GM06990 (cell line): ENCODE results near the gene ATP13A5.

ENCODE experiments used
- DNase-seq: peaks from one replicate; pipeline ENCODE4 v3.0.0-alpha.2; 2011; ENCODE audit not compliant: insufficient read length; ENCODE audit errors: extremely low read depth
- H3K27me3 ChIP-seq: replicated peaks from 2 replicates; pipeline ENCODE4 v1.6.0; 2011; ENCODE audit warnings: low read length; ENCODE audit not compliant: control insufficient read depth, insufficient read depth
- H3K36me3 ChIP-seq: 2 replicates; pipeline ENCODE4 v1.5.1; 2011; ENCODE audit warnings: low read length; ENCODE audit not compliant: control insufficient read depth, insufficient read depth
- H3K4me3 ChIP-seq: replicated peaks from 2 replicates; pipeline ENCODE4 v1.5.1; 2011; ENCODE audit warnings: low read depth, mild to moderate bottlenecking, control low read depth, low read length
- TF ChIP-seq, protein P1 (sequence below): IDR thresholded peaks from 2 replicates; pipeline ENCODE4 v1.5.1; 2011; ENCODE audit warnings: low read length, control low read depth, mild to moderate bottlenecking, inconsistent platforms; ENCODE audit not compliant: insufficient read depth, poor library complexity, severe bottlenecking

ATP13A5 gene

DNA sequence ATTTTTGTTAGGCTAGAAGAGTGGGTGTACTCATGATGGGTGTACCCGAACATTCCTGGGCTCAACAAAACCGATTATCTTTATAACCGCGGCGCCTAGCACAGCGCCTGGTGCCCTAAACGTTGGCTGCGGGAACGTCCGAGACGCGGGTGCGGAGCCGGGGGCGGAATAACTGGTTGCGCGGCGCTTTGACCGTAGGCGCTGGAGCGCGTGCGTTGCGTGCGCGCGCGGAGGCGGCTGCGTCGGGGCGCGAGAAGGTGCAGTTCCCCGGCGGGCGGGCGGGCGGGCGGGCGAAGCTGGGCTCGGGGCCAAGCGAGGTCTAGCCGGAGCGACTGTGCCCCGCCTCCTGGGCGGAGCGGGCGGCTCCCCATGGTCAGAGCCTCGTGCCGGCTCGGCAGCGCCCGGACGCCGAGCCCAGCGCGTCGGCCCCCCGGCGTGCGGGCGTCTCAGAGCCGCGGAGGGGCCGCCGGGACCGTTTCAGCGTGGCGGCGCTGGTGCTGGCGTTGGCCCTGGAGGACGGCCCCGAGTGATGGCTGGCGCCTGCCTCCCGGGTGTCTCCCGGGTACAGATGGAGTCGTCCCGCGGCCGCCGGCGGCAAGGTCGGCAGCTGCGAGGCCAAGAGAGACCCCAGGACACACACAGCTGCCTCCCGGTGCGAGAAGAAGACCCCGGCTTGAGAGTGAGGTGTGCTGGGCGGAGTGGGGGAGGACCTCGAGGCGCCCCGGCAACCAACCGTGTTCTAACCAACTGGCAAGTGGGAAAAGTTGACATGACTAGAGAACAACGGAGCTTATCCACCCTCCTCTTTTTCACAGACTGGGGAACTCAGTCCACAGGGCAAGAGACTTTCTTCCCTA, 137.5 kb downstream of the ATP13A5 start, which contains the start of gene PLAAT1:
PLAAT1 (plus strand) TSS at position 373 of the 857 bp plus-strand sequence. CDS start 14,429 bp downstream, outside the sequence.
- H3K36me3 ChIP-seq: no peaks in the 10 kb centered on the region

DNA sequence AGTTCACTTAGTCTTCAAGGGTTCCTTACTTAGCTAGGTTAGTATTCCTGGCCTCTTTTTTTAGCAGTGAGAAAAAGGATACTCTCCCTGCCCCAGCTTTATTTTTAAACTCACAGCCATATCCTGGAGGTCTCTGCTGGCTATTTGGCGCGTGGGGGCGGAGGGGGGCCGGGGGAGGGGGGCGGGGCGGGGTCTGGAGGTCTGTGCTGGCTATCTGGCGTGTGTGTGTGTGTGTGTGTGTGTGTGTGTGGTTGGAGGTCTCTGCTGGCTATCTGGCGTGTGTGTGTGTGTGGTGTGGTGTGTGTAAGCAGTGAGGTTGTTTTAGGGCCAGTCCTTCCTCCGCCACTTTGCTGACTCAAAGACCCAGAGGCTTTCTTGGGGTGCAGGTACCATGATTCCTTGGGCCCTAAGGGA, 138.1 kb downstream of the ATP13A5 start:
- Histone ChIP-seq H3K36me3 (no peaks in the 10 kb centered on the region), H3K4me3 (no peak overlapping the region), H3K27me3 (no peaks in the 10 kb centered on the region)
- TF ChIP-seq, protein P1, sequence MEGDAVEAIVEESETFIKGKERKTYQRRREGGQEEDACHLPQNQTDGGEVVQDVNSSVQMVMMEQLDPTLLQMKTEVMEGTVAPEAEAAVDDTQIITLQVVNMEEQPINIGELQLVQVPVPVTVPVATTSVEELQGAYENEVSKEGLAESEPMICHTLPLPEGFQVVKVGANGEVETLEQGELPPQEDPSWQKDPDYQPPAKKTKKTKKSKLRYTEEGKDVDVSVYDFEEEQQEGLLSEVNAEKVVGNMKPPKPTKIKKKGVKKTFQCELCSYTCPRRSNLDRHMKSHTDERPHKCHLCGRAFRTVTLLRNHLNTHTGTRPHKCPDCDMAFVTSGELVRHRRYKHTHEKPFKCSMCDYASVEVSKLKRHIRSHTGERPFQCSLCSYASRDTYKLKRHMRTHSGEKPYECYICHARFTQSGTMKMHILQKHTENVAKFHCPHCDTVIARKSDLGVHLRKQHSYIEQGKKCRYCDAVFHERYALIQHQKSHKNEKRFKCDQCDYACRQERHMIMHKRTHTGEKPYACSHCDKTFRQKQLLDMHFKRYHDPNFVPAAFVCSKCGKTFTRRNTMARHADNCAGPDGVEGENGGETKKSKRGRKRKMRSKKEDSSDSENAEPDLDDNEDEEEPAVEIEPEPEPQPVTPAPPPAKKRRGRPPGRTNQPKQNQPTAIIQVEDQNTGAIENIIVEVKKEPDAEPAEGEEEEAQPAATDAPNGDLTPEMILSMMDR: no peak
- no peak for DNase-seq

More for the DNA sequence above, 137.5 kb downstream of the ATP13A5 start, which contains the start of gene PLAAT1:
- peak; percentile 42 for DNase-seq
- TF ChIP-seq, protein P1: no peak
- Histone ChIP-seq H3K4me3 (no peak within 1 kb of the TSS), H3K27me3 (no peaks in the 10 kb centered on the region)

DNA sequence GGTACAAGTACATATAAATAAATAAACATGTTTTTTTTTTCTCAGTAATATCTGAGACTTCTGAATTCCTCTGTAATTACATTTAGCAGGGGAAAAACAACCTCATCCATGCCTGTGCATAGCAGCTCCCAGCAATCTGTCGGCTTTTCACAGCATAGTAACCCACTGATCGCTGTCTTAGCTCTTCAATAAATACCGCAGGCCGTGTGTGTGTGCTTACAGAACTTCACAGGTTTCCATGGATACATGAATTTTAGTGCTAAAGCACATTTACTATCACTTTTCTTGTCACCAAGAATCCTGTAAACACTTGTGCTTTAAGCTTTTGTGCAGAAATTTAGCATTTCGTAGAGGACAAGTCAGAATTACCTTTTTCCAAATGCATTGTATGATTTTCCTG, 141.5 kb downstream of the ATP13A5 start:
- Histone ChIP-seq H3K4me3 (no peak overlapping the region), H3K36me3 (no peaks in the 10 kb centered on the region), H3K27me3 (no peaks in the 10 kb centered on the region)
- TF ChIP-seq, protein P1: no peak
- DNase-seq: no peak

DNA sequence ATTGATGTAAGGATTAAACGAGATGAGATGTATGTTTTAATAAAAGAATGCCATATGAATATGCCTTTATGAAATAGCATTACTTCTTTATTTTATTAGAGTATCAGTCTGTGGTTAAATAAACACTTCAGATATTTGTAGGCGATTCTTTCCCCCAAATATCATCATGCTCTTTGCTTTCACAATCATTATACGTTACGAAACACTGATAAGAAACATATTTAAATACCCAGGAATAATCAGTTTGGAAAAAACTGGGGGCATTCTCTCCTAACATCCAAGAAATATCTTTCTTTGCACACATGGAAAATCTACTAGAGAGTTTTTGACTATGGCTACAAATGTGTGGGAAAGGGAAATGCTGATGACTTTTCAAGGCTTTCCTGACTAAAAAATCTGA, 142.0 kb downstream of the ATP13A5 start:
- H3K4me3 ChIP-seq: no peak overlapping the region
- DNase-seq: no peak
- TF ChIP-seq, protein P1: no peak

DNA sequence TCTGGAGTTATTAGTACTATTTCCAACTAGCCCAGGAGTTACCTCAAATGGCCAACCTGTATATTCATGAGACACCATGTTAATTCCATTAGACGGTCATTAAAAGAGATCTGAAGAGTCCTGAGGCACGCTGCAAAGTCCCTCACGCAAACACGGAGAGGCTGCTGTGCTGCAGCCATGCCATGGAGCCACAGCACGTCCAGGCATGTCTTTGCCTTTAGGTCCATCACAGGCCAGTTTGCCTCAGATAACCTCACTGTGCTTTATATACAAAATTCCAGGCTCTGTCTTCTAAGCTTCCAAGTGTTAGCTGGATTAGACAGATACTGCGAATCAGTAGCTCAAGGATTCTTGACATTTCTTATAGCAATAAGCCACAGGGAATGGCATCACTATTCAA, 147.4 kb downstream of the ATP13A5 start:
- no peak for DNase-seq
- no peaks in the 10 kb centered on the region for H3K27me3 ChIP-seq
- H3K36me3 ChIP-seq: no peaks in the 10 kb centered on the region
- TF ChIP-seq, protein P1: no peak
- H3K4me3 ChIP-seq: no peak overlapping the region

More for the DNA sequence above, 142.0 kb downstream of the ATP13A5 start:
- Histone ChIP-seq H3K36me3 (no peaks in the 10 kb centered on the region), H3K27me3 (no peaks in the 10 kb centered on the region)
